ENCODE measurements around the gene CCDC63. TPM values are rescaled to one million over a fixed set of nuclear protein-coding genes. Genes with fewer than 3 reads are reported as not detected.

CCDC63 gene
- total RNA-seq, 1 experiment from 2014 or later = not detected

DNA sequence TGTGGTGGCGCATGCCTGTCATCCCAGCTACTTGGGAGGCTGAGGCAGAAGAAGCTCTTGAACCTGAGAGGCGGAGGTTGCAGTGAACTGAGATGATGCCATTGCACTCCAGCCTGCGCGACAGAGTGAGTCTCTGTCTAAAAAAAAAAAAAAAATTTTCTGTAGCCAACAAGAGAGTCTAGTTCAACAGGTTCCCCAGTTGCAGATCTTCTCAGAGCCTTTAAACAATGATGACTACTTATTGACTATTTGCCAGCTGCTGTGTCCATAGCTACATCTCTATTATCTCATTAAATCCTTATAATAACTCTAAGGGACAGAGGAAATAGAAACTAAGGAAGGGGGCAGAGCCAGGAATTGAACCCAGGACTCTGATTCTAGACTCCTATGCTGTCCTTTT, 88.8 kb downstream of the CCDC63 start:
- no peak overlapping the region for H3K27ac ChIP-seq (ENCODE audit: low read length)
- no peaks in the 10 kb centered on the region for H3K27me3 ChIP-seq (ENCODE audit: control insufficient read depth, insufficient read depth, low read length)
- ChIA-PET CTCF (interaction anchor here (0.7 kb wide), 1 partner anchor 27 kb away, joined by 4 read pairs; no protein-coding TSS in a partner anchor), POLR2A (no interaction called here)
- DNase-seq (ENCODE audit: low read depth, low spot score) = no peak
- H3K9me3 ChIP-seq (ENCODE audit: control insufficient read depth, insufficient read depth, low read depth, low read length) = no peaks in the 10 kb centered on the region
- peaks cover 3% of the 10 kb centered on the region for H3K4me1 ChIP-seq (ENCODE audit: control insufficient read depth, insufficient read depth, low read length)
- intact Hi-C loops (cut with micrococcal nuclease; ENCODE audit: unreplicated experiment) = loop anchor here (5.0 kb wide), 1 partner anchor 362 kb away; no protein-coding TSS in a partner anchor
- BruUV-seq (replicated peaks) = no TSS peak
- in situ Hi-C loops (cut with HindIII; ENCODE audit: low pct_unique_long_range_greater_than_20kb, low sequenced_read_pairs) = no loop called here
- ATAC-seq = no peak
- TF ChIP-seq, protein P1, sequence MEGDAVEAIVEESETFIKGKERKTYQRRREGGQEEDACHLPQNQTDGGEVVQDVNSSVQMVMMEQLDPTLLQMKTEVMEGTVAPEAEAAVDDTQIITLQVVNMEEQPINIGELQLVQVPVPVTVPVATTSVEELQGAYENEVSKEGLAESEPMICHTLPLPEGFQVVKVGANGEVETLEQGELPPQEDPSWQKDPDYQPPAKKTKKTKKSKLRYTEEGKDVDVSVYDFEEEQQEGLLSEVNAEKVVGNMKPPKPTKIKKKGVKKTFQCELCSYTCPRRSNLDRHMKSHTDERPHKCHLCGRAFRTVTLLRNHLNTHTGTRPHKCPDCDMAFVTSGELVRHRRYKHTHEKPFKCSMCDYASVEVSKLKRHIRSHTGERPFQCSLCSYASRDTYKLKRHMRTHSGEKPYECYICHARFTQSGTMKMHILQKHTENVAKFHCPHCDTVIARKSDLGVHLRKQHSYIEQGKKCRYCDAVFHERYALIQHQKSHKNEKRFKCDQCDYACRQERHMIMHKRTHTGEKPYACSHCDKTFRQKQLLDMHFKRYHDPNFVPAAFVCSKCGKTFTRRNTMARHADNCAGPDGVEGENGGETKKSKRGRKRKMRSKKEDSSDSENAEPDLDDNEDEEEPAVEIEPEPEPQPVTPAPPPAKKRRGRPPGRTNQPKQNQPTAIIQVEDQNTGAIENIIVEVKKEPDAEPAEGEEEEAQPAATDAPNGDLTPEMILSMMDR (IDR thresholded peaks at IDR 0.05) = no peak
- TF ChIP-seq POLR2AphosphoS5 (IDR thresholded peaks at IDR 0.05; ENCODE audit: low read depth, low read length) = no peak
- no peak for TF ChIP-seq REST (IDR thresholded peaks at IDR 0.05; ENCODE audit: insufficient read depth in 1 of 2, low read depth in 2 of 2, low read length in 1 of 2)
- TF ChIP-seq TCF7L2 (IDR thresholded peaks at IDR 0.05; ENCODE audit: low read depth, low read length) = no peak
- no peak for TF ChIP-seq SIN3A (IDR thresholded peaks at IDR 0.05; ENCODE audit: borderline replicate concordance, insufficient read depth, low read depth, low read length)
- no peaks in the 10 kb centered on the region for H3K36me3 ChIP-seq (ENCODE audit: control insufficient read depth, insufficient read depth, low read length)
- no peak overlapping the region for H3K4me3 ChIP-seq (ENCODE audit: low read depth in 2 of 2, low read length in 2 of 2)

DNA sequence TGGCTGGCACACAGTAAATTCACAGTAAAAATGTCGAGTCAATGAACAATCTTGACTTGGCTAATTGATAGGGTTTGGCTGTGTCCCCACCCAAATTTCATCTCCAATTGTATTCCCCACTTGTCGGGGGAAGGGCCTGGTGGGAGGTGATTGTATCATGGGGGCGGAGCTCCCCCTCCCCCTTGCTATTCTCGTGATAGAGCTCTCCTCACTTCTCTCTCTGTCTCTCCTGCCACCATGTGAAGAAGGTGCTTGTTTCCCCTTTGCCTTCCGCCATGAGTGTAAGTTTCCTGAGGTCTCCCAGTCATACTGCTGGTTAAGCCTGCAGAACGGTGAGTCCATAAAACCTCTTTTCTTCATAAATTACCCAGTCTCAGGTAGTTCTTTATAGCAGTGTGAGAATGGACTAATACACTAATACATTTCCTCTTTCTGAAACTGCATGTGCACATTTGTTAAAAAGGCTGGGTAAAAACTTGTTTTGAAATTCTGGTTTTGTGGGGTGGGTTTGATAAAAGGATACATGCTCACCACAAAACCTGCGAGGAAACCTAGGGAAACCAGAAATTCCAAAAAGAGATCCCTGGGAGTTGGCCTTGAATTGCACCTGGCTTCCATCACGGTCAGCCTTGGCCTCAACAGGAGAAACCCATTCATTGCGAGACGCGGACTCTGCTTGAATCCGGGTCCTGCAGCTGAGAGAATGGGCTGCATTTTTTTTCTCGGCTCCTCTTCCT, 89.7 kb downstream of the CCDC63 start:
- Histone ChIP-seq H3K9me3 (ENCODE audit: control insufficient read depth, insufficient read depth, low read depth, low read length) (no peaks in the 10 kb centered on the region), H3K36me3 (ENCODE audit: control insufficient read depth, insufficient read depth, low read length) (no peaks in the 10 kb centered on the region), H3K4me3 (ENCODE audit: low read depth in 2 of 2, low read length in 2 of 2) (no peak overlapping the region), H3K27me3 (ENCODE audit: control insufficient read depth, insufficient read depth, low read length) (no peaks in the 10 kb centered on the region; the same call in 1 of the 2 replicates), H3K27ac (ENCODE audit: low read length) (no peak overlapping the region), H3K4me1 (ENCODE audit: control insufficient read depth, insufficient read depth, low read length) (peaks cover 3% of the 10 kb centered on the region)
- in situ Hi-C loops (cut with HindIII; ENCODE audit: low pct_unique_long_range_greater_than_20kb, low sequenced_read_pairs) (no loop called here), intact Hi-C loops (cut with micrococcal nuclease; ENCODE audit: unreplicated experiment) (loop anchor here (5.0 kb wide), 1 partner anchor 361 kb away; no protein-coding TSS in a partner anchor)
- ChIA-PET POLR2A (no interaction called here), CTCF (interaction anchor here (1.0 kb wide), 1 partner anchor 362 kb away, joined by 5 read pairs; no protein-coding TSS in a partner anchor)
- ATAC-seq = peak; percentile 46; the same call in 1 of the 2 replicates
- DNase-seq (ENCODE audit: low read depth, low spot score) = no peak
- BruUV-seq (replicated peaks) = no TSS peak
- TF ChIP-seq REST (IDR thresholded peaks at IDR 0.05; ENCODE audit: insufficient read depth in 1 of 2, low read depth in 2 of 2, low read length in 1 of 2) = no peak

Data from Panc1 (cell line).